Mesendoderm (in vitro differentiated cells): Measurements from ENCODE around the gene C11orf58.

Experiments used
- DNase-seq: peaks from one replicate; pipeline ENCODE4 v3.0.0; 2013
- H2AK5ac ChIP-seq: 2 replicates; pipeline ENCODE4 v1.6.1; 2013; ENCODE audit warnings: low read length, inconsistent platforms
- H2BK120ac ChIP-seq: 2 replicates; pipeline ENCODE4 v1.6.1; 2013; ENCODE audit warnings: low read depth, mild to moderate bottlenecking, low read length, moderate library complexity, mixed read lengths
- H2BK15ac ChIP-seq: replicated peaks from 2 replicates; pipeline ENCODE4 v1.6.1; 2013; ENCODE audit warnings: low read depth, mild to moderate bottlenecking, moderate library complexity
- H2BK5ac ChIP-seq: 2 replicates; pipeline ENCODE4 v1.6.1; 2013; ENCODE audit warnings: low read length, inconsistent platforms
- H3K18ac ChIP-seq: 2 replicates; pipeline ENCODE4 v1.6.1; 2013; ENCODE audit warnings: mild to moderate bottlenecking, low read length, mixed read lengths
- H3K23ac ChIP-seq: one replicate; pipeline ENCODE4 v1.6.1; 2013; ENCODE audit warnings: low read length
- H3K27ac ChIP-seq: 2 replicates; pipeline ENCODE4 v1.5.1; 2013; ENCODE audit warnings: low read depth, mild to moderate bottlenecking, inconsistent platforms, low read length, moderate library complexity
- H3K27me3 ChIP-seq: 2 replicates; pipeline ENCODE4 v1.6.1; 2013; ENCODE audit warnings: low read length, control low read depth, mild to moderate bottlenecking, inconsistent platforms; ENCODE audit not compliant: insufficient read depth, poor library complexity
- H3K36me3 ChIP-seq: 2 replicates; pipeline ENCODE4 v1.6.1; 2013; ENCODE audit warnings: low read length, inconsistent platforms; ENCODE audit not compliant: control insufficient read depth, insufficient read depth
- H3K4ac ChIP-seq: one replicate; pipeline ENCODE4 v1.6.1; 2013; ENCODE audit warnings: low read depth, mild to moderate bottlenecking, low read length, moderate library complexity
- H3K4me1 ChIP-seq: 2 replicates; pipeline ENCODE4 v1.6.1; 2013; ENCODE audit warnings: low read depth, low read length, inconsistent platforms; ENCODE audit not compliant: control insufficient read depth
- H3K4me2 ChIP-seq: 2 replicates; pipeline ENCODE4 v1.6.1; 2013; ENCODE audit warnings: low read length
- H3K4me3 ChIP-seq: 2 replicates; pipeline ENCODE4 v1.5.1; 2013; ENCODE audit warnings: mild to moderate bottlenecking, low read length
- H3K56ac ChIP-seq: one replicate; pipeline ENCODE4 v1.6.1; 2013; ENCODE audit warnings: low read length
- H3K79me1 ChIP-seq: 2 replicates; pipeline ENCODE4 v1.6.1; 2013; ENCODE audit warnings: low read length, inconsistent platforms
- H3K79me2 ChIP-seq: 2 replicates; pipeline ENCODE4 v1.6.1; 2013; ENCODE audit warnings: mild to moderate bottlenecking, low read length; ENCODE audit not compliant: control insufficient read depth, insufficient read depth
- H3K9ac ChIP-seq: 2 replicates; pipeline ENCODE4 v1.6.1; 2013; ENCODE audit warnings: low read length, inconsistent platforms
- H4K5ac ChIP-seq: one replicate; pipeline ENCODE4 v1.6.1; 2013; ENCODE audit warnings: low read length
- H4K8ac ChIP-seq: one replicate; pipeline ENCODE4 v1.6.1; 2013; ENCODE audit warnings: low read depth, mild to moderate bottlenecking, control low read depth, low read length, moderate library complexity
- WGBS: extraction: QIAGEN DNeasy Blood & Tissue Kit; methylation state at CpG from one replicate; pipeline ENCODE4 v1.1.7; 2013; ENCODE audit warnings: low lambda C conversion rate, missing lambda C conversion rate; ENCODE audit not compliant: insufficient coverage; ENCODE audit errors: extremely low coverage; 5-methylcytosine and 5-hydroxymethylcytosine counted together

The C11orf58 gene

DNA sequence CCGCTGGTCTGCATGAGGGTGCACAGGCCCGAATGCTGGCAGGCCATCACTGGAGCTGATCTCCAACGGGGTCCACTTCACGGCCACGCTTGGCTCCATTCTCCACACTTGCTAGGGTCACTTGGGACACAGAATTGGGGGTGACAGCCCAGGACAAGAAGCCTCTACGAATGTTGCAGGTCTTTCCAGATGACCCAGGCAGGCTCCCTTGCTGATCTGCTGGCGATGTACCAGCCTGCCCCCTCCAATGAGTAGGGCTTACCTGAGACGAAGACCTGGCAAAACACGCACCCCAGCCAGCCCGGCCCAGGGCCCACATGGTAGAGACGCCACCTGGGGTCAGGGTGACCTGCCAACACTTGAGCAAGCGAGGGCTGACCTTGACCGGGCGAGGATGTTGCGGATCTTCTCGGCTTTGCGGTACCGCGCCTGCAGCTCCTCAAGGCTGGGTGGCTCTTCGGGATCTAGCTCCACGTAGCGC is 44.9 kb downstream of the C11orf58 start:
- no peak overlapping the region for H2BK5ac ChIP-seq
- H3K4ac ChIP-seq, result no peak overlapping the region
- H4K8ac ChIP-seq, result no peak overlapping the region
- no peaks in the 10 kb centered on the region for H3K79me2 ChIP-seq
- H3K9ac ChIP-seq, result no peak overlapping the region
- H3K27me3 ChIP-seq, result no peaks in the 10 kb centered on the region
- H2BK15ac ChIP-seq, result no peak overlapping the region
- no peak overlapping the region for H3K18ac ChIP-seq
- no peaks in the 10 kb centered on the region for H3K4me1 ChIP-seq
- no peak overlapping the region for H3K27ac ChIP-seq
- H3K23ac ChIP-seq, result no peak overlapping the region
- WGBS, result no CpG with 5 or more reads among the region's 22 CpGs
- no peak overlapping the region for H2BK120ac ChIP-seq
- no peak overlapping the region for H3K4me3 ChIP-seq
- no peak for DNase-seq
- no peak overlapping the region for H3K56ac ChIP-seq
- no peak overlapping the region for H3K4me2 ChIP-seq
- no peak overlapping the region for H4K5ac ChIP-seq
- no peaks in the 10 kb centered on the region for H3K36me3 ChIP-seq
- H2AK5ac ChIP-seq, result no peak overlapping the region
- H3K79me1 ChIP-seq, result no peaks in the 10 kb centered on the region

DNA sequence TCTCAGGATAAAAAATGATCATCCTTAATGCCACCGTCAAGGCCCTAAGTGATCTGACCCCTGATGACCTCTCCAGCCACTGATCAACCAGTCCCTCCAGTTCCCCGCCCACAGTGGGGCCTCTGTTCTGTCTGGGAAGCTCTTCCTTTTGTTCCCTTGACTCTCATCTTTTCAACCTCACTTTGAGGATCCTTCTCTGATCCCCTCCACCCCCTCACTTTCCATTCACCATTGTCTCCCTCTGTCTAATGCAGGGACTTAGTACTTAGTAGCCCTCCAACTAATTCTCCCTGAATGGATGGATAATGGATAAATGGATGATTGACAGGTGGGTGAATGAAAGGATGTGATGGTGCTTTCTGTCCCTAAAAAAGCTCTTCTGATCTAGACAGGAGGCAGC is 45.6 kb downstream of the C11orf58 start:
- no peak overlapping the region for H3K18ac ChIP-seq
- no peak overlapping the region for H2BK120ac ChIP-seq
- H3K4ac ChIP-seq, result no peak overlapping the region
- H3K79me2 ChIP-seq, result no peaks in the 10 kb centered on the region
- H3K9ac ChIP-seq, result no peak overlapping the region
- H3K79me1 ChIP-seq, result no peaks in the 10 kb centered on the region
- no peak overlapping the region for H3K4me2 ChIP-seq
- no peak overlapping the region for H4K8ac ChIP-seq
- no peak overlapping the region for H3K4me3 ChIP-seq
- no peak overlapping the region for H4K5ac ChIP-seq
- no peaks in the 10 kb centered on the region for H3K36me3 ChIP-seq
- no peak overlapping the region for H2BK15ac ChIP-seq
- no peak overlapping the region for H3K56ac ChIP-seq
- DNase-seq, result no peak
- no peak overlapping the region for H2AK5ac ChIP-seq
- no peaks in the 10 kb centered on the region for H3K4me1 ChIP-seq
- no peak overlapping the region for H3K27ac ChIP-seq
- WGBS, result no CpG with 5 or more reads among the region's 2 CpGs
- no peak overlapping the region for H2BK5ac ChIP-seq
- H3K27me3 ChIP-seq, result no peaks in the 10 kb centered on the region
- H3K23ac ChIP-seq, result no peak overlapping the region

DNA sequence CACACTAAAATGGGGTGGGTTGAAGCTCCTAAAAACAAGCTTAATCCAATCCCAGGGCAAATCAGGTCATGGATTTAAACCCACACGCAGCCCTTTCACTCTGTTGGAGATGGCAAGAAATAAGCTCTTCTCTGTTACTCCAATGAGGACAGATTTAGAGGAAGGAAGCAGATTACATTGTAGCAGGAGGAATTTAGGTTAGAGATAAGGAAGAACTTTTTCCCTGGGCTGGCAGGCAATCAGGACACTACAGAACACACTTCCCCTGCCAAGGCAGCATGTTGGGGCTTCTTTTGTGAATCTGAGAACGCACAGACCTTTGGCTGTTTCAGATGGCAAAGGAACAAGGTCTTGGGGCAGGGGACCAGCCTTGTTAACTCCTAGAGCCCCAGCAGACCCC is 46.2 kb downstream of the C11orf58 start:
- Histone ChIP-seq H3K23ac (no peak overlapping the region), H3K27me3 (no peaks in the 10 kb centered on the region), H3K4ac (no peak overlapping the region), H3K4me3 (no peak overlapping the region), H2AK5ac (no peak overlapping the region), H3K56ac (no peak overlapping the region), H2BK15ac (no peak overlapping the region), H3K79me2 (no peaks in the 10 kb centered on the region), H3K9ac (no peak overlapping the region), H3K36me3 (no peaks in the 10 kb centered on the region), H4K5ac (no peak overlapping the region), H2BK120ac (no peak overlapping the region), H3K4me1 (no peaks in the 10 kb centered on the region), H2BK5ac (no peak overlapping the region), H4K8ac (no peak overlapping the region), H3K27ac (no peak overlapping the region), H3K79me1 (no peaks in the 10 kb centered on the region), H3K4me2 (no peak overlapping the region), H3K18ac (no peak overlapping the region)
- WGBS, result no CpG with 5 or more reads among the region's 2 CpGs
- no peak for DNase-seq

DNA sequence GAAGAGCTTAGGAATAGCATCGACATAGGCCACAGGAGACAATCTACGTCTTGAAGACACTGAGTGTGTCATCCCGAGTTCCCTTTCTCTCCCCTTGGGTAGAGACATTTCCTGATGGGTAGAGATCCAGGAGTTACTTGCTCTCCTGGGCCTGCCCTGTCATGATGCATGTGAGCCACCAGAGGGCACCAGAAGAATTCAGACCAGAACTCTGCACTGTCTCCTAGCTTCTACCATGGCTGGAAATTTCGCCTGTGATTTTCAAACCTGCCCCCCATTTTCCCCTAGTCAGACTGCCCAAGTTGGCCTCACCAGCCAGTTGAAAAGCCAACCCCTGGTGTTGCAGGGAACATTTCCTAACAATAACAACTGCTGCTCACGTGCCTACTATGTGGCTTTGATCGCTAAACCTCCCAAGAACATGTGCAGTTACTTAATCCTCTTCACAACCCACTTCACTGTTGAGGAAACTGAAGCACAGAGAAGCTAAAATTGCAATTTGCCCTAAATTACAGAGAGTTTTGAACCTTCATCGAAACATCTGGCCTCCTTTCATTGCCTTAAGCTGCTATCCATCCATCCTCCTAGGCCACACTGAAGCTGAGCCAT is 47.2 kb downstream of the C11orf58 start:
- no peak overlapping the region for H3K18ac ChIP-seq
- no peak overlapping the region for H2AK5ac ChIP-seq
- H3K4me1 ChIP-seq, result no peaks in the 10 kb centered on the region
- H4K8ac ChIP-seq, result no peak overlapping the region
- H3K4ac ChIP-seq, result no peak overlapping the region
- no peak overlapping the region for H3K4me2 ChIP-seq
- H3K27ac ChIP-seq, result no peak overlapping the region
- H3K23ac ChIP-seq, result no peak overlapping the region
- H3K79me1 ChIP-seq, result no peaks in the 10 kb centered on the region
- no peaks in the 10 kb centered on the region for H3K27me3 ChIP-seq
- H3K79me2 ChIP-seq, result no peaks in the 10 kb centered on the region
- H2BK120ac ChIP-seq, result no peak overlapping the region
- no peak overlapping the region for H2BK5ac ChIP-seq
- no CpG with 5 or more reads among the region's 7 CpGs for WGBS
- H2BK15ac ChIP-seq, result no peak overlapping the region
- no peak overlapping the region for H3K56ac ChIP-seq
- no peak overlapping the region for H3K9ac ChIP-seq
- H3K4me3 ChIP-seq, result no peak overlapping the region
- peak; percentile 80 for DNase-seq
- H4K5ac ChIP-seq, result no peak overlapping the region
- H3K36me3 ChIP-seq, result no peaks in the 10 kb centered on the region

DNA sequence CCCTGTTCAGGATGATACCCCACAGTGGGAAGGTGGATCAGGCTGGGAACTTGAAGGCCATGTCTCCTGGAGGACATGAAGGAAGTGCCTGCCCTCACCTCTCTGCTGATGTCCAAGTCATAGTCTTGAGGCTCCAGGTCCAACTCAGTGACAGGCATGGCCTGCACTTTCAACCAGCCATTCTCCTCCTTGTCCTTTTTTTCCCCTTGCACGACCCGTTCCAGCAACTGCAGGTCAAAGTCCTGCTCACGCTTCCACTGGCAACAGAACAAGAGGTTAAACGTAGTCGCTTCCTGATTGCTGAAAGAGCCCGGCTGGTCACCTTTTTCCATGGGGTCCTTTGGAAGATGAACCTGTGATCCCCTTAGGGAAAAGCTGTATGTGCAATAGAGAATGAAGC is 47.7 kb downstream of the C11orf58 start:
- Histone ChIP-seq H3K27me3 (no peaks in the 10 kb centered on the region), H3K18ac (no peak overlapping the region), H4K5ac (no peak overlapping the region), H2BK120ac (no peak overlapping the region), H3K23ac (no peak overlapping the region), H3K56ac (no peak overlapping the region), H3K79me1 (no peaks in the 10 kb centered on the region), H3K36me3 (no peaks in the 10 kb centered on the region), H3K4me2 (no peak overlapping the region), H4K8ac (no peak overlapping the region), H2BK5ac (no peak overlapping the region), H3K4ac (no peak overlapping the region), H2AK5ac (no peak overlapping the region), H3K4me3 (no peak overlapping the region), H3K4me1 (no peaks in the 10 kb centered on the region), H3K9ac (no peak overlapping the region), H3K27ac (no peak overlapping the region), H3K79me2 (no peaks in the 10 kb centered on the region), H2BK15ac (no peak overlapping the region)
- DNase-seq, result no peak
- WGBS, result no CpG with 5 or more reads among the region's 6 CpGs
